Naive thymus-derived CD4-positive, alpha-beta T cell (primary cell): ENCODE measurements around the gene TMEM86B. TPM values are rescaled to one million over a fixed set of nuclear protein-coding genes. Genes with fewer than 3 reads are reported as not detected.
A peak's percentile ranks its signal among the peaks of the same experiment; 100 is the strongest.
"Not testable (repeated sequence)": the region's sequence is repeated elsewhere in the genome, so short reads cannot be mapped to it uniquely, and the experiment has no call there.

Source experiments
- ATAC-seq: fragments of 150-1000 bp; cut with Tn5 transposase; 2 replicates; pipeline ENCODE4 v1.10.0; 2021; ENCODE audit warnings: mild to moderate bottlenecking, moderate library complexity
- CTCF ChIA-PET: fragments of 350-600 bp; sonication (Branson Sonifier 250); formaldehyde crosslinking; loops from one replicate; lab custom pipeline; 2021; ENCODE audit warnings: antibody characterized with exemption; lab: Charles Lee
- POLR2A ChIA-PET: fragments of 350-600 bp; sonication (Branson Sonifier 250); formaldehyde crosslinking; loops from one replicate; lab custom pipeline; 2021; ENCODE audit warnings: antibody characterized with exemption, inconsistent platforms; lab: Charles Lee
- DNase-seq, 9 donors: peaks; one replicate each; pipeline versions ENCODE4 v3.0.0 to v3.0.0-alpha.2; 2020 to 2022; ENCODE audit warnings: mixed read lengths in 1 of 9
- H3K27ac ChIP-seq: one replicate; pipeline ENCODE4 v1.7.0; 2013; ENCODE audit warnings: mild to moderate bottlenecking, low read depth, low read length, moderate library complexity
- H3K27me3 ChIP-seq, 2 donors: one replicate each; pipeline ENCODE4 v1.7.0; 2013; ENCODE audit warnings: low read length in 2 of 2, mild to moderate bottlenecking in 2 of 2, moderate library complexity in 2 of 2; ENCODE audit not compliant: control insufficient read depth in 2 of 2, insufficient read depth in 2 of 2
- H3K36me3 ChIP-seq, 3 experiments: 1 replicate in 2 of 3; 2 replicates in 1 of 3; pipeline ENCODE4 v1.7.0; 2013; ENCODE audit warnings: low read length in 3 of 3, mild to moderate bottlenecking in 3 of 3, moderate library complexity in 1 of 3; ENCODE audit not compliant: insufficient read depth in 3 of 3, control insufficient read depth in 2 of 3
- H3K4me1 ChIP-seq, 2 donors: one replicate each; pipeline ENCODE4 v1.7.0; 2013; ENCODE audit warnings: low read length in 2 of 2, mild to moderate bottlenecking in 2 of 2, moderate library complexity in 1 of 2; ENCODE audit not compliant: control insufficient read depth in 2 of 2, insufficient read depth in 2 of 2
- H3K4me3 ChIP-seq: 2 replicates; pipeline ENCODE4 v1.7.0; 2013; ENCODE audit warnings: mild to moderate bottlenecking, low read length
- H3K9me3 ChIP-seq, 3 experiments: 1 replicate in 2 of 3; 2 replicates in 1 of 3; pipeline ENCODE4 v1.7.0; 2013; ENCODE audit warnings: low read length in 3 of 3; ENCODE audit not compliant: control insufficient read depth in 2 of 3
- H3K27ac Mint-ChIP-seq, 9 donors: one replicate each; pipeline ENCODE4 v1.8.0; 2020 to 2022; ENCODE audit warnings: mixed read lengths in 9 of 9, mild to moderate bottlenecking in 8 of 9, moderate library complexity in 5 of 9, inconsistent platforms in 2 of 9
- H3K27me3 Mint-ChIP-seq, 5 donors: one replicate each; pipeline ENCODE4 v1.8.0; 2021 to 2022; ENCODE audit warnings: mixed read lengths in 5 of 5, mild to moderate bottlenecking in 1 of 5
- H3K36me3 Mint-ChIP-seq, 5 donors: one replicate each; pipeline ENCODE4 v1.8.0; 2020 to 2022; ENCODE audit warnings: mixed read lengths in 5 of 5, mild to moderate bottlenecking in 3 of 5, inconsistent platforms in 1 of 5
- H3K4me1 Mint-ChIP-seq, 7 donors: one replicate each; pipeline ENCODE4 v1.8.0; 2020 to 2022; ENCODE audit warnings: mixed read lengths in 7 of 7, mild to moderate bottlenecking in 3 of 7, inconsistent platforms in 1 of 7
- H3K4me3 Mint-ChIP-seq, 10 donors: one replicate each; pipeline ENCODE4 v1.8.0; 2020 to 2022; ENCODE audit warnings: mild to moderate bottlenecking in 10 of 10, mixed read lengths in 10 of 10, moderate library complexity in 6 of 10, inconsistent platforms in 2 of 10
- H3K9me3 Mint-ChIP-seq, 11 donors: one replicate each; pipeline ENCODE4 v1.8.0; 2020 to 2022; ENCODE audit warnings: mixed read lengths in 11 of 11, mild to moderate bottlenecking in 4 of 11, inconsistent platforms in 1 of 11, moderate library complexity in 1 of 11
- intact Hi-C, 2 donors: fragments of 100-400 bp; cut with micrococcal nuclease; formaldehyde crosslinking; loops; one replicate each; pipeline ENCODE4 v1.15.1; 2023
- polyA plus RNA-seq, 2 donors: library from polyadenylated mRNA; unstranded; fragments of 300-500 nt; fragmentation: Illumina TruSeq; gene quantifications; one replicate each; pipeline ENCODE4 v1.2.3, GENCODE V29; 2021
- total RNA-seq, 6 experiments: library from RNA in 5 of 6; stranded (reverse) in 5 of 6; gene quantifications; 1 replicate in 5 of 6; 2 replicates in 1 of 6; pipeline ENCODE4 v1.2.3 and lab custom pipeline; 2021 to 2026

Gene TMEM86B
- total and polyA plus RNA-seq, 7 experiments from 2014 or later, result 1.2 to 24.1 (median 10.5) TPM

DNA sequence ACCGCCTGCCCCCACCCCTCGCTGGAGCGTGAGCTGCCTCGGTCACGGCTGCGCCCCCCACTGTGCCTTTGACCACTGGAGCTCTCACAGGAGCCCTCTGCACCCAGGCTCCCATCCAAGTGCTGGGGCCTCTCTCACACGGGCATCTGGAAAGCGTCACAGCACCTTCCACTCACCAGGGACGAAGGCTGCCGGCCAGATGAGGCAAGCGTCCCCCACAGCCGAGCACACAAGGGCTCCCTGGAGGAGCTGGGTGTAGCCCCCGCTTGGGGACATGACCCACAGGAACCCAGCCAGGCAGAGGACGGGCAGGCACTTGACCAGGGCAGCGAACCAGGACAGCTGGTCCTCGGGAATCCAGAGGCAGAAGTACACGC is 560 bp downstream of the TMEM86B start:
- no peaks in the 10 kb centered on the region for H3K4me1 ChIP-seq
- no peaks in the 10 kb centered on the region for H3K9me3 ChIP-seq
- DNase-seq (no peak), ATAC-seq (no peak)
- no peaks in the 10 kb centered on the region for H3K9me3 Mint-ChIP-seq
- H3K27me3 ChIP-seq, result no peaks in the 10 kb centered on the region
- intact Hi-C loops, result no loop called here
- H3K4me3 Mint-ChIP-seq, result no peak overlapping the region
- H3K27ac ChIP-seq, result no peak overlapping the region
- H3K27ac Mint-ChIP-seq, result peak overlapping the region in 3 of 9 donors; percentile 21 to 63 (median 38)
- H3K36me3 Mint-ChIP-seq, result peaks cover 0 to 21% (median 9%) of the 10 kb centered on the region in 5 donors
- H3K4me1 Mint-ChIP-seq, result peaks cover 0 to 8% (median 3%) of the 10 kb centered on the region in 7 donors
- ChIA-PET CTCF (no interaction called here), POLR2A (interaction anchor here (1.8 kb wide), 1 partner anchor 26 kb away, joined by 9 read pairs; no protein-coding TSS in a partner anchor)
- H3K27me3 Mint-ChIP-seq, result no peaks in the 10 kb centered on the region
- H3K36me3 ChIP-seq, result peaks cover 7 to 83% (median 30%) of the 10 kb centered on the region in 3 experiments
- H3K4me3 ChIP-seq, result no peak overlapping the region

DNA sequence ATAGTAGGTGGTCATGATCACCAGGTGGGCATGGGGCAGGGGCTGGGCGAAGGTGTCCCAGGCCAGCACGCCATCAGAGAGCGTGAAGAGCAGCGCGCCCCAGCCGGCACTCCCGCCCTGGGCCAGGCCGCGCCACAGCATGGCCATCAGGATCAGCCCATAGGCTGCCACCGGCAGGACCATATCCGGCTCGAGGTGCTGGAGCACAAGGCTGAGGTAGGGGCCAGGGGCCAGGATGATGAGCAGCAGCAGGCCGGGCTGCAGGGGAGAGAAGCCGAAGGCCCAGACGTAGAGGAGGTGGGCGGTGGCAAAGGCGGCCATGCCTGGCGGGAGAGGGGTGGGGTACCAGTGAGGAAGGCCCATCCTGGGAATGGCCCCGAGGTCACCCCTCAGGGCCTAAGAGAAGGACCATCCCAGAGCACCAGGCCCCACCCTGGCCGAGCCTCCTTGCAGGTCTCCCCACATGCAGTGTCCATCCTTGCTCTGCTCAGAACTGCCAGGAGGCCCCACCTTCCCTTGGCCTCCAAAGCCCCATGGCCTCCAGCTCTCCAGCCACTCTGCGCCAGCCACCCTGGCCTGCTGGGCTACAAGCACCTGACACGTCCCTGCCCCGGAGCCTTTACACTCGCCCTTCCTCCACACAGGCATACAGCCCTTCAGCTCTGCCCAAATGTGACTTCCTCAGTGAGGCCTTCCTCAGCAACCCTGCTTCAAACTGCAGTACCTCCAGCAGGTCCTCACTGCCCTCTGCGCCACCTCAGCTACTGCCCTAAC is 1.1 kb downstream of the TMEM86B start:
- no peak overlapping the region for H3K4me3 Mint-ChIP-seq
- ATAC-seq, result peak; percentile 11

DNA sequence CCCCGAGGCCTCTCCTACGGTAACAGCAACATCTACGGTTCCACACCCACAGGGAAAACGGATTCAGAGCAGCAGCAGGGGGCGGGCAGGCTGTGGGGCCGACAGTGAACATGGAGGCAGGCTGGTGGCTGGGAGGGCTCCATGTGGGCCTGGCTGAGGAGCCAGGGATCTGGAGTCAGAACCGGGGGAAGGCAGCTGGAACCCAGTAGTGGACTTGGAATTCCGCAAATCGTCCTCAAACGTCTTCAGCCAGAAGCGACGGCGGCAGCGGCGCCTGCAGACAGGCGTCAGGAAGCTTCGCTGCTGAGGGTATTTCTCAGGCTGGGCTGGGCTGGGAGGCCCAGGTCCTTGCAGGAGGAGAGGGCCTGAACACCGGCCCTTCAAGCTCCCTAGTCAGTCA is 1.8 kb downstream of the TMEM86B start:
- Histone ChIP-seq H3K4me3 (no peak overlapping the region), H3K9me3 (no peaks in the 10 kb centered on the region), H3K4me1 (no peaks in the 10 kb centered on the region), H3K27me3 (no peaks in the 10 kb centered on the region), H3K27ac (no peak overlapping the region), H3K36me3 (peaks cover 0 to 71% (median 18%) of the 10 kb centered on the region in 3 experiments)
- intact Hi-C loops, result no loop called here
- H3K4me1 Mint-ChIP-seq, result peaks cover 0 to 6% (median 3%) of the 10 kb centered on the region in 7 donors
- peaks cover 0 to 15% (median 9%) of the 10 kb centered on the region in 5 donors for H3K36me3 Mint-ChIP-seq
- no peak overlapping the region for H3K4me3 Mint-ChIP-seq
- H3K9me3 Mint-ChIP-seq, result no peaks in the 10 kb centered on the region
- no peaks in the 10 kb centered on the region for H3K27me3 Mint-ChIP-seq
- CTCF ChIA-PET, result interaction anchor here (0.6 kb wide), 1 partner anchor 86 kb away, joined by 3 read pairs; no protein-coding TSS in a partner anchor
- no peak overlapping the region for H3K27ac Mint-ChIP-seq
- ATAC-seq (no peak), DNase-seq (no peak)
- POLR2A ChIA-PET, result interaction anchor here (1.8 kb wide), 1 partner anchor 28 kb away, joined by 9 read pairs; no protein-coding TSS in a partner anchor

More for the DNA sequence above, 1.1 kb downstream of the TMEM86B start:
- Histone ChIP-seq H3K4me3 (no peak overlapping the region), H3K27ac (no peak overlapping the region), H3K9me3 (no peaks in the 10 kb centered on the region), H3K4me1 (no peaks in the 10 kb centered on the region), H3K36me3 (peaks cover 1 to 77% (median 25%) of the 10 kb centered on the region in 3 experiments), H3K27me3 (no peaks in the 10 kb centered on the region)
- POLR2A ChIA-PET, result interaction anchor here (1.8 kb wide), 1 partner anchor 27 kb away, joined by 9 read pairs; no protein-coding TSS in a partner anchor
- Mint-ChIP-seq H3K9me3 (no peaks in the 10 kb centered on the region), H3K27ac (peak overlapping the region in 3 of 9 donors; percentile 21 to 63 (median 29)), H3K4me1 (peaks cover 0 to 6% (median 3%) of the 10 kb centered on the region in 7 donors), H3K27me3 (no peaks in the 10 kb centered on the region), H3K36me3 (peaks cover 0 to 18% (median 9%) of the 10 kb centered on the region in 5 donors)
- CTCF ChIA-PET, result interaction anchor here (0.6 kb wide), 1 partner anchor 87 kb away, joined by 3 read pairs; no protein-coding TSS in a partner anchor
- intact Hi-C loops, result no loop called here
- no peak for DNase-seq

DNA sequence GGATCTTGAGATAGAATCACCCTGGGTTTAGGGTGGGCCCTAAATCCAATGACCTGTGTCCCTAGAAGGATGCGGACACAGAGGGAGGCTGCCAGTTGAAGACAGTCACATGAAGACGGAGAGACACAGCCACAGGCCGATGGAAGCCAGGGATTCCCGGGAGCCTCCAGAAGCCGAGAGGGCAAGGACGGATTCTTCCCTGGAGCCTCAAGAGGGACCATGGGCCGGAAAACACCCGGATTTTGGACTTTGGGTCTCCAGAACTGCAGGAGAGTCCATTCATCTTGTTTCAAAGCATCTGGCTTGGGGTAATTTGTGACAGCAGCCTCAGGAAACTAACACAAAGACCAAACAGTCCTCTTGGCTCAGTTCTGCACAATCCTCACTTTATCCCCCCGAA is 2.3 kb downstream of the TMEM86B start:
- H3K4me1 Mint-ChIP-seq, result peaks cover 0 to 6% (median 3%) of the 10 kb centered on the region in 7 donors
- H3K27ac ChIP-seq, result no peak overlapping the region
- peaks cover 0 to 66% (median 13%) of the 10 kb centered on the region in 3 experiments for H3K36me3 ChIP-seq
- ChIA-PET POLR2A (interaction anchor here (1.8 kb wide), 1 partner anchor 28 kb away, joined by 9 read pairs; no protein-coding TSS in a partner anchor), CTCF (no interaction called here)
- no peak overlapping the region for H3K4me3 Mint-ChIP-seq
- H3K9me3 ChIP-seq, result no peaks in the 10 kb centered on the region
- peak overlapping the region in 1 of 9 donors; percentile 47 for H3K27ac Mint-ChIP-seq
- ATAC-seq (no peak), DNase-seq (no peak)
- H3K9me3 Mint-ChIP-seq, result peaks cover 0 to 3% (median 0%) of the 10 kb centered on the region in 11 donors
- no peaks in the 10 kb centered on the region for H3K4me1 ChIP-seq
- no peak overlapping the region for H3K4me3 ChIP-seq
- H3K36me3 Mint-ChIP-seq, result peaks cover 0 to 17% (median 13%) of the 10 kb centered on the region in 5 donors
- H3K27me3 ChIP-seq, result no peaks in the 10 kb centered on the region
- intact Hi-C loops, result no loop called here
- H3K27me3 Mint-ChIP-seq, result no peaks in the 10 kb centered on the region

DNA sequence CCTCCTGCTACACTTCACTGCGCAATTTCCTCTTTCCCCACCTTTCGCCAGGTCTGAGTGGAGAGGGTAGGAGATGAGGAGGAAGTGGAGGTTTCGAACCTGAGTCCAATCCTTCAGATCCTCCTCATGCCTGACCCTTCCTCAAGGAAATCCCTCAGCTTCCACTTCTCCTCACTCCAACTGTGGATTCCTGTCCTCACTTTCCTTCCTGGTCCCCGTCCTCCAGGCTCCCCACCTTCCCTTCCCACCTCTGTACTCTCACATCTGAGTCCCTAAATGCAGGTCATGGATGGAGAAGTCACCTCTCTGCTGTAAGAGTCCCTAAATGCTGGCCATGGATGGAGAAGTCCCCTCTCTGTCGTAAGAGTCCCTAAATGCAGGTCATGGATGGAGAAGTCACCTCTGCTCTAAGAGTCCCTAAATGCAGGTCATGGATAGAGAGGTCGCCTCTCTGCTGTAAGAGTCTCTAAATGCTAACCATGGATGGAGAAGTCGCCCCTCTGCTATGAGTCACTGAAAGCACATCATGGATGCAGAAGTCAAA is 3.1 kb downstream of the TMEM86B start:
- Histone ChIP-seq H3K4me1 (no peaks in the 10 kb centered on the region), H3K36me3 (peaks cover 0 to 59% (median 9%) of the 10 kb centered on the region in 3 experiments), H3K27me3 (no peaks in the 10 kb centered on the region), H3K4me3 (no peak overlapping the region), H3K27ac (no peak overlapping the region), H3K9me3 (peaks cover 0 to 2% (median 0%) of the 10 kb centered on the region in 3 experiments)
- ChIA-PET POLR2A (no interaction called here), CTCF (no interaction called here)
- DNase-seq, result no peak
- no peaks in the 10 kb centered on the region for H3K27me3 Mint-ChIP-seq
- H3K4me3 Mint-ChIP-seq, result no peak overlapping the region
- H3K4me1 Mint-ChIP-seq, result peaks cover 0 to 6% (median 3%) of the 10 kb centered on the region in 7 donors
- peaks cover 0 to 6% (median 3%) of the 10 kb centered on the region in 11 donors for H3K9me3 Mint-ChIP-seq
- H3K36me3 Mint-ChIP-seq, result peaks cover 0 to 23% (median 18%) of the 10 kb centered on the region in 5 donors
- H3K27ac Mint-ChIP-seq, result peak overlapping the region in 3 of 9 donors; percentile 47 to 74 (median 71)
- ATAC-seq, result no peak
- intact Hi-C loops, result no loop called here

DNA sequence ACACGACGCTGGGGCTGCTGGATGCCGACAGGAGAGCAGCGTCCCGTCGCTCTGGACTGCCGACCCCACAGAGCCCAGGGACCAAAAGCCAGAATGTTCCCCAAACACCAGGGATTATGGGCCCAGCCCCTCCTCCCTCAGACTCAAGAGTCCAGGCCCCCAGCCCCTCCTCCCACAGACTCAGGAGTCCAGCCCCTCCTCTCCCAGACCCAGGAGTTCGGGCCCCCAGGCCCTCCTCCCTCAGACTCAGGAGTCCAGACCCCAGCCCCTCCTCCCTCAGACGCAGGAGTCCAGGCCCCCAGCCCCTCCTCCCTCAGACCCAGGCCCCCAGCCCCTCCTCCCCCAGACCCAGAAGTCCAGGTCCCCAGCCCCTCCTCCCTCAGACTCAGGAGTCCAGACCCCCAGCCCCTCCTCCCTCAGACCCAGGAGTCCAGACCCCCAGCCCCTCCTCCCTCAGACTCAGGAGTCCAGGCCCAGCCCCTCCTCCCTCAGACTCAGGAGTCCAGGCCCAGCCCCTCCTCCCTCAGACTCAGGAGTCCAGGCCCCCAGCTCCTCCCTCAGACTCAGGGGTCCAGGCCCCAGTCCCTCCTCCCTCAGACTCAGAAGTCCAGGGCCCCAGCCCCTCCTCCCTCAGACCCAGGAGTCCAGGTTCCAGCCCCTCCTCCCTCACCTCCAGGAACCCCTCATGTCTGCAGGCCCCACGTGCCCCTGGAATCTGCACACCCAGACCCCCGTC is 3.7 kb downstream of the TMEM86B start:
- Mint-ChIP-seq H3K36me3 (peaks cover 0 to 28% (median 23%) of the 10 kb centered on the region in 5 donors), H3K9me3 (peaks cover 0 to 12% (median 4%) of the 10 kb centered on the region in 11 donors), H3K27ac (peak overlapping the region in 2 of 9 donors; percentile 33 to 74)
- DNase-seq, H3K4me3 ChIP-seq, H3K4me3 Mint-ChIP-seq, H3K4me1 Mint-ChIP-seq, ATAC-seq, H3K27ac ChIP-seq, H3K9me3 ChIP-seq, POLR2A ChIA-PET, intact Hi-C loops, H3K27me3 ChIP-seq, H3K27me3 Mint-ChIP-seq, H3K4me1 ChIP-seq, CTCF ChIA-PET: not testable (repeated sequence)
- peaks cover 0 to 52% (median 9%) of the 10 kb centered on the region in 3 experiments for H3K36me3 ChIP-seq
